ENCODE results near the gene RNF167. TPM values are rescaled to one million over a fixed set of nuclear protein-coding genes. Genes with fewer than 3 reads are reported as not detected.
A peak's percentile ranks its signal among the peaks of the same experiment; 100 is the strongest.

Gene RNF167
- total and polyA plus RNA-seq, 2 of the 13 experiments (the other 11 are each of a cell fraction or from before 2014, with no cell fraction given) = 44.1 to 45.4 TPM

GRCh38 chr17:4968486-4969046 lies 28.5 kb downstream of the RNF167 start (continued):
- TF ChIP-seq HDAC1 (CRISPR knock-in tag; IDR thresholded peaks at IDR 0.05) (no peak), PRDM10 (CRISPR knock-in tag; IDR thresholded peaks at IDR 0.05; ENCODE audit: low read depth) (no peak), PLSCR1 (CRISPR knock-in tag; IDR thresholded peaks at IDR 0.05; ENCODE audit: borderline replicate concordance) (no peak), IKZF1 (IDR thresholded peaks at IDR 0.05) (no peak), SMAD3 (CRISPR knock-in tag; IDR thresholded peaks at IDR 0.05) (peak; percentile 51; the same call in 1 of the 2 replicates), SCMH1 (CRISPR knock-in tag; IDR thresholded peaks at IDR 0.05; ENCODE audit: borderline replicate concordance) (no peak), ZBTB14 (CRISPR knock-in tag; IDR thresholded peaks at IDR 0.05) (peak; percentile 27; the same call in 1 of the 2 replicates), GATAD1 (CRISPR knock-in tag; IDR thresholded peaks at IDR 0.05) (no peak), ZNF333 (CRISPR knock-in tag; IDR thresholded peaks at IDR 0.05; ENCODE audit: borderline replicate concordance) (no peak), BRF2 (CRISPR knock-in tag; IDR thresholded peaks at IDR 0.05) (no peak), ZNF740 (CRISPR knock-in tag; IDR thresholded peaks at IDR 0.05) (no peak), ZNF407 (CRISPR knock-in tag; IDR thresholded peaks at IDR 0.05; ENCODE audit: not compliant biosample characterization) (no peak), ADNP (CRISPR knock-in tag; IDR thresholded peaks at IDR 0.05) (no peak)

Data from HepG2 (cell line).